Testis (tissue), 2 donors: Measurements from ENCODE around the gene LRMDA.

Experiments used
- POLR2A ChIP-seq: fragments of 450-650 bp; IDR thresholded peaks from one replicate; pipeline ENCODE4 v1.6.1; 2017; ENCODE audit warnings: antibody characterized with exemption, mild to moderate bottlenecking, moderate library complexity
- TF ChIP-seq, protein P1 (sequence below), 3 experiments: fragments of 450-650 bp in 2 of 3; fragments of 200-600 bp in 1 of 3; sonication (generic) in 1 of 3; IDR thresholded peaks; one replicate each; pipeline ENCODE4 v1.5.1; 2016 to 2019; ENCODE audit warnings: antibody characterized with exemption in 3 of 3, mild to moderate bottlenecking in 2 of 3, moderate library complexity in 1 of 3

DNA sequence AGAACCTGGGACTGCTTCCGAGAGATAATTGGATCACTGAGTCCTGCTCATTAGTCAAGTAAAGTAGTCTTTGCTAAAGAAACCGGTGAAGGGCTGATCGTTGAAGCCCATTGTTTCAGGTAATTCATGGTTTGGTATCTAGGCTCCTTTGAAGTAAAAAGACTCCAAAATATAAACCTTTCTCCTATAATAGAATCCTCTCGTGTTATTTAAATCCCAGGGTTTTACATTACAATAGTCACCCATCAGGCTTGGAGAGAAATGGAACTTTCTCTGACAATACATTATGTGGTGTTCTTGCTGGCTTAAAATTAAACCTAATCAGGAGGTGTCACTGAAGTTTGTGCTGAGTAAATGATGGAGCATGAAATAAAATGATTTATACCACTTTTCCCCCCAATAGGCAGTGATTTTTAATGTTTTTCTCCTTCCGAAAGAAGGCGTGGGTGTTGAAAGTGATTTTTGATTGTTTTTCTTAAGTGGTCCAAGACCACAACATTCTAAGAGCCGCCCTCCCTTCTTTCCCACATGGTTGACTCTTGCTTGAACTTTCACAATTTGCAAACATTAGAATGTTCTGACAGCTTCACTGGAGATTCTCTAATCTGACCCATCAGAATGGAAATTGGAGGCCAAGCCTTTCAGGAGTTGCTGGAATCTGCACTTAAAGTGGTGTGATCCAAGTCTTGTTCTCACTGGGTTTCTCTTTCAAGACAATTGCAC is 44.2 kb downstream of the LRMDA start:
- TF ChIP-seq, protein P1, sequence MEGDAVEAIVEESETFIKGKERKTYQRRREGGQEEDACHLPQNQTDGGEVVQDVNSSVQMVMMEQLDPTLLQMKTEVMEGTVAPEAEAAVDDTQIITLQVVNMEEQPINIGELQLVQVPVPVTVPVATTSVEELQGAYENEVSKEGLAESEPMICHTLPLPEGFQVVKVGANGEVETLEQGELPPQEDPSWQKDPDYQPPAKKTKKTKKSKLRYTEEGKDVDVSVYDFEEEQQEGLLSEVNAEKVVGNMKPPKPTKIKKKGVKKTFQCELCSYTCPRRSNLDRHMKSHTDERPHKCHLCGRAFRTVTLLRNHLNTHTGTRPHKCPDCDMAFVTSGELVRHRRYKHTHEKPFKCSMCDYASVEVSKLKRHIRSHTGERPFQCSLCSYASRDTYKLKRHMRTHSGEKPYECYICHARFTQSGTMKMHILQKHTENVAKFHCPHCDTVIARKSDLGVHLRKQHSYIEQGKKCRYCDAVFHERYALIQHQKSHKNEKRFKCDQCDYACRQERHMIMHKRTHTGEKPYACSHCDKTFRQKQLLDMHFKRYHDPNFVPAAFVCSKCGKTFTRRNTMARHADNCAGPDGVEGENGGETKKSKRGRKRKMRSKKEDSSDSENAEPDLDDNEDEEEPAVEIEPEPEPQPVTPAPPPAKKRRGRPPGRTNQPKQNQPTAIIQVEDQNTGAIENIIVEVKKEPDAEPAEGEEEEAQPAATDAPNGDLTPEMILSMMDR (IDR thresholded peaks at IDR 0.05), result no peak
- TF ChIP-seq POLR2A, result no peak
